ENCODE data around the gene ZNF536. TPM values are rescaled to one million over a fixed set of nuclear protein-coding genes. Genes with fewer than 3 reads are reported as not detected.
A peak's percentile ranks its signal among the peaks of the same experiment; 100 is the strongest.

Gene ZNF536
- total and polyA plus RNA-seq, 12 donors, result 2.3 to 10.8 (median 6.4) TPM

GRCh38 chr19:30448386-30449077 is 76.3 kb downstream of the ZNF536 start:
- H3K4me1 ChIP-seq (replicated peaks in 1 of 2), result peaks cover 6 to 12% of the 10 kb centered on the region in 2 donors
- DNase-seq, result no peak
- intact Hi-C loops (cut with DNase I), result no loop called here
- H3K27ac ChIP-seq, result no peak overlapping the region
- no peaks in the 10 kb centered on the region for H3K36me3 ChIP-seq (replicated peaks in 1 of 2)
- WGBS, 4 donors, result 70 to 83% (median 79%) methylated on average over 9 of the region's 9 CpGs
- no peak overlapping the region for H3K4me3 ChIP-seq
- TF ChIP-seq CTCF (IDR thresholded peaks at IDR 0.05) (no peak), POLR2A (IDR thresholded peaks at IDR 0.05) (no peak)
- H3K9me3 ChIP-seq (replicated peaks in 1 of 3), result no peaks in the 10 kb centered on the region
- H3K27me3 ChIP-seq, result no peaks in the 10 kb centered on the region

DNA sequence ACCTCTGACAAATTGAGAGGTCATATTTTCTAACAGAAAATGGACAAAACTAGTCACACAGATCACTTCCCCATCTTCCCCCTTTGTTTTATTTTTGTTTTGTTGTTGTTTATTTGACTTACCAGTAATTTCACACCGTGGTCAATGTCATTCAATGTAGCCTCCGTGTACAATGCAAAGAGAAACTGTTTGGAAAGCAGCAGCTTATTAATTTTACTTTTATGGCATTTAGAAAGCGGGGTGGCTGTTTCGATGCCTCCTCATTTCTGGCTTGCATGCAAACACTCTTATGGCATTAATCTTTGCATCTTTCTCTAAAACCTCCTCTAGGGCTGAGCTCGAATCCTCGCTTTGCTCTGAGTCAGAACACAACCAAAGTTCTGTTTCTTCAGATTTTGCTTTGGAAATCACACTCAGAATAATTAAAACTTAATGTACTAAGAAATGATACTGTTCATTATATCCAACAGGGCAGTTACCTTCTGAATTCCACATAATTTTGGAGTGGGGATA is 77.0 kb downstream of the ZNF536 start:
- peak overlapping the region in 1 of 5 donors; percentile 2 for H3K27ac ChIP-seq

DNA sequence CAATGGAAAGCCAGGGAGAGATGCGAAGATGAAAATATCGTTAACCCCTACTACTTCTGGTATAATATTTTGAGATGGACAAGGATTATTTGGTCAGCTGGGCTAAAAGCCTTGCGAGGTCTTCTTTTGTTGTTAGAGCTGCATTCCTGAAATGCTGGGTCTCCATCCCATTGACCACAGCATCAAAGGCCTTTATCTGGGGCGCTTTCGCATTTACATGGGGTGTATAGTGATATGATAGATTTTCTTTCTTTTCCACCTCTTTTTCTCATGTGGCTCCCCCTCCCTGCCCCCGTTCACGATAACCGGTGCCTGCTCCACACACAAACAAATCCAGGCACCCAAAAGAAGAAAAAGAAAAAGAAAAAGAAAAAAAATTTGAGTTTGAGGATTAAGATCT is 77.5 kb downstream of the ZNF536 start:
- Histone ChIP-seq H3K4me3 (peak overlapping the region in 2 of 4 donors; percentile 13 to 61), H3K27ac (peak overlapping the region in 2 of 5 donors; percentile 2 to 72), H3K4me1 (replicated peaks in 1 of 2) (peaks cover 6 to 12% of the 10 kb centered on the region in 2 donors), H3K9me3 (replicated peaks in 1 of 3) (no peaks in the 10 kb centered on the region), H3K36me3 (replicated peaks in 1 of 2) (no peaks in the 10 kb centered on the region), H3K27me3 (no peaks in the 10 kb centered on the region)
- TF ChIP-seq POLR2A (IDR thresholded peaks at IDR 0.05) (no peak), CTCF (IDR thresholded peaks at IDR 0.05) (no peak)
- DNase-seq, result no peak
- intact Hi-C loops (cut with DNase I), result no loop called here
- WGBS, 4 donors, result 48 to 60% (median 53%) methylated on average over 8 of the region's 8 CpGs

More for the DNA sequence above, 77.0 kb downstream of the ZNF536 start:
- H3K36me3 ChIP-seq (replicated peaks in 1 of 2), result no peaks in the 10 kb centered on the region
- peaks cover 6 to 12% of the 10 kb centered on the region in 2 donors for H3K4me1 ChIP-seq (replicated peaks in 1 of 2)
- H3K4me3 ChIP-seq, result no peak overlapping the region
- intact Hi-C loops (cut with DNase I), result no loop called here
- no peaks in the 10 kb centered on the region for H3K9me3 ChIP-seq (replicated peaks in 1 of 3)
- H3K27me3 ChIP-seq, result no peaks in the 10 kb centered on the region
- 67 to 81% (median 80%) methylated on average over 6 of the region's 6 CpGs for WGBS, 4 donors
- no peak for DNase-seq
- TF ChIP-seq CTCF (IDR thresholded peaks at IDR 0.05) (no peak), POLR2A (IDR thresholded peaks at IDR 0.05) (no peak)

GRCh38 chr19:30450100-30450499 is 77.9 kb downstream of the ZNF536 start:
- Histone ChIP-seq H3K4me1 (replicated peaks in 1 of 2) (peaks cover 6 to 12% of the 10 kb centered on the region in 2 donors), H3K27me3 (no peaks in the 10 kb centered on the region), H3K27ac (peak overlapping the region in 2 of 5 donors; percentile 67 to 72), H3K4me3 (peak overlapping the region in 2 of 4 donors; percentile 13 to 61), H3K36me3 (replicated peaks in 1 of 2) (no peaks in the 10 kb centered on the region), H3K9me3 (replicated peaks in 1 of 3) (no peaks in the 10 kb centered on the region)
- peak; percentile 48 to 79 (median 66) for DNase-seq
- TF ChIP-seq CTCF (IDR thresholded peaks at IDR 0.05) (no peak), POLR2A (IDR thresholded peaks at IDR 0.05) (peak in 1 of 2 donors; percentile 14)
- WGBS, 4 donors, result 0 to 3% (median 2%) methylated on average over 7 of the region's 7 CpGs
- intact Hi-C loops (cut with DNase I), result no loop called here
